CD14-positive monocyte (primary cell): ENCODE results near the gene EGFR. TPM values are rescaled to one million over a fixed set of nuclear protein-coding genes. Genes with fewer than 3 reads are reported as not detected.

Source experiments
- DNase-seq, 3 donors: peaks; one replicate each; pipeline ENCODE4 v3.0.0-alpha.2; 2011 to 2022
- H2AFZ ChIP-seq: 2 replicates; pipeline ENCODE4 v1.6.0; 2012; ENCODE audit warnings: mild to moderate bottlenecking, low read depth, low read length, inconsistent platforms; ENCODE audit not compliant: insufficient read depth, poor library complexity, severe bottlenecking
- H3K27ac ChIP-seq, 2 donors: 1 replicate in 1 of 2; 2 replicates in 1 of 2; pipeline ENCODE4 v1.5.1; 2012 to 2013; ENCODE audit warnings: low read length in 2 of 2, control low read depth in 1 of 2, inconsistent platforms in 1 of 2, low read depth in 1 of 2, mild to moderate bottlenecking in 1 of 2
- H3K27me3 ChIP-seq, 2 donors: one replicate each; pipeline versions ENCODE4 v1.6.0 to v1.6.1; 2011 to 2013; ENCODE audit warnings: low read length in 2 of 2; ENCODE audit not compliant: control insufficient read depth in 2 of 2, insufficient read depth in 2 of 2
- H3K36me3 ChIP-seq, 2 donors: replicated peaks in 1 of 2; 1 replicate in 1 of 2; 2 replicates in 1 of 2; pipeline versions ENCODE4 v1.5.1 to v1.6.1; 2012 to 2013; ENCODE audit warnings: low read length in 2 of 2, control low read depth in 1 of 2, inconsistent platforms in 1 of 2, mild to moderate bottlenecking in 1 of 2; ENCODE audit not compliant: insufficient read depth in 2 of 2, control insufficient read depth in 1 of 2
- H3K4me1 ChIP-seq, 2 donors: 1 replicate in 1 of 2; 2 replicates in 1 of 2; pipeline versions ENCODE4 v1.5.1 to v1.6.1; 2012 to 2013; ENCODE audit warnings: low read length in 2 of 2, control low read depth in 1 of 2, inconsistent platforms in 1 of 2, mild to moderate bottlenecking in 1 of 2, moderate library complexity in 1 of 2; ENCODE audit not compliant: insufficient read depth in 2 of 2, control insufficient read depth in 1 of 2
- H3K4me2 ChIP-seq: replicated peaks from 2 replicates; pipeline ENCODE3; 2012; ENCODE audit warnings: low read length, moderate library complexity, mild to moderate bottlenecking; ENCODE audit not compliant: poor library complexity, severe bottlenecking; ENCODE audit errors: extremely low read depth
- H3K4me3 ChIP-seq, 3 experiments: fragments of 200-600 bp in 1 of 3; sonication (generic) in 1 of 3; replicated peaks in 1 of 3; 1 replicate in 2 of 3; 2 replicates in 1 of 3; pipeline ENCODE4 v1.5.1; 2011 to 2013; ENCODE audit warnings: low read length in 3 of 3, mild to moderate bottlenecking in 3 of 3, control low read depth in 2 of 3, low read depth in 2 of 3, inconsistent platforms in 1 of 3, moderate library complexity in 1 of 3
- H3K79me2 ChIP-seq: 2 replicates; pipeline ENCODE4 v1.6.0; 2012; ENCODE audit warnings: mild to moderate bottlenecking, control low read depth, inconsistent platforms, low read length, moderate library complexity; ENCODE audit not compliant: insufficient read depth
- H3K9ac ChIP-seq: 2 replicates; pipeline ENCODE4 v1.6.0; 2017; ENCODE audit warnings: low read length, mild to moderate bottlenecking; ENCODE audit not compliant: insufficient read depth, poor library complexity, severe bottlenecking
- H3K9me3 ChIP-seq, 2 donors: replicated peaks in 1 of 2; 1 replicate in 1 of 2; 2 replicates in 1 of 2; pipeline versions ENCODE4 v1.5.1 to v1.6.1; 2012 to 2013; ENCODE audit warnings: low read length in 2 of 2, control low read depth in 1 of 2; ENCODE audit not compliant: control insufficient read depth in 1 of 2, insufficient read depth in 1 of 2
- H4K20me1 ChIP-seq: 2 replicates; pipeline ENCODE4 v1.6.0; 2012; ENCODE audit warnings: mild to moderate bottlenecking, low read length, control low read depth, moderate library complexity; ENCODE audit not compliant: insufficient read depth
- H3K27ac Mint-ChIP-seq, 7 donors: one replicate each; pipeline ENCODE4 v1.8.0; 2020; ENCODE audit warnings: mild to moderate bottlenecking in 7 of 7, mixed read lengths in 7 of 7, moderate library complexity in 6 of 7, inconsistent platforms in 2 of 7
- H3K27me3 Mint-ChIP-seq, 3 donors: one replicate each; pipeline ENCODE4 v1.8.0; 2021 to 2022; ENCODE audit warnings: low read depth in 3 of 3, mild to moderate bottlenecking in 3 of 3, mixed read lengths in 3 of 3, moderate library complexity in 3 of 3, inconsistent platforms in 1 of 3
- H3K36me3 Mint-ChIP-seq, 2 donors: one replicate each; pipeline ENCODE4 v1.8.0; 2020; ENCODE audit warnings: mixed read lengths in 2 of 2, inconsistent platforms in 1 of 2, mild to moderate bottlenecking in 1 of 2
- H3K4me1 Mint-ChIP-seq: one replicate; pipeline ENCODE4 v1.8.0; 2020; ENCODE audit warnings: mild to moderate bottlenecking, mixed read lengths
- H3K4me3 Mint-ChIP-seq, 2 donors: one replicate each; pipeline ENCODE4 v1.8.0; 2020; ENCODE audit warnings: mild to moderate bottlenecking in 2 of 2, mixed read lengths in 2 of 2, moderate library complexity in 1 of 2
- H3K9me3 Mint-ChIP-seq, 7 donors: one replicate each; pipeline ENCODE4 v1.8.0; 2020 to 2022; ENCODE audit warnings: mixed read lengths in 7 of 7, mild to moderate bottlenecking in 6 of 7, moderate library complexity in 6 of 7, inconsistent platforms in 2 of 7
- WGBS: methylation state at CpG from one replicate; pipeline ENCODE4 v1.1.5; 2013; ENCODE audit warnings: missing lambda C conversion rate; ENCODE audit not compliant: insufficient coverage; 5-methylcytosine and 5-hydroxymethylcytosine counted together
- intact Hi-C, 2 donors: fragments of 100-400 bp; cut with micrococcal nuclease; formaldehyde crosslinking; loops; one replicate each; pipeline versions ENCODE4 v1.15.0 to v1.15.1; 2023
- polyA plus RNA-seq, 3 donors: library from polyadenylated mRNA; depleted of rRNA in 1 of 3; unstranded in 2 of 3; stranded (reverse) in 1 of 3; fragments of 300-500 nt in 2 of 3; fragments of >200 nt in 1 of 3; fragmentation: Illumina TruSeq in 2 of 3; gene quantifications; 1 replicate in 2 of 3; 2 replicates in 1 of 3; pipeline ENCODE4 v1.2.3, GENCODE V29; 2012 to 2021
- TF ChIP-seq, protein P1 (sequence below): fragments of 200-600 bp; IDR thresholded peaks from one replicate; pipeline ENCODE4 v1.8.0; 2022; ENCODE audit warnings: antibody characterized with exemption, mild to moderate bottlenecking

The EGFR gene
- polyA plus RNA-seq, 3 donors, result not detected

DNA sequence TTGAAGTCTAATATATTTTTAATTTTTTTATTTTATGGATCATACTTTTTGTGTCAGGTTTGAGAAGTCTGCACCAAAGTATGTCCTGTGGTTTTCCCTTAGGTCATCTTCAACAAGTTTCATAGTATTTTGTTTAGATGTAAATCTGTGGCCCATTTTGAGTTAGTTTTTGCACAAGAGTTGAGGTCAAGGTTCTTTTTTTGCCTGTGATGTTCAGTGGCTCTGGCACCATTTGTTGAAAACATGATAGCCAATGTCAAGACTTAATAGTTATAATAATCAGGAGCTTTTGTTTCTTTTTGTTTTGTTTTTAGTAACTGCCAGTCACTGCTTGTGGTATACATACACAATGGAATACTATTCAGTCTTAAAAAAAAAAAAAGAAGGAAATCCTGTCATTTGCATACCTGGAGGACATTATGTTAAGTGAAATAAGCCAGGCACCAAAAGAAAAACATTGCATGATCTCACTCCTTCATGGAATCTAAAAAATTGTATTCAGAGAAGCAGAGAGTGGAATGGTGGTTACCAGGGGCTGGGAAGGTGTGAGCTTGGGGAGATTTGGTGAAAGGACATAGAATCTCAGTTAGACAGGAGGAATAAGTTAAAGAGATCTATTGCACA lies 61.3 kb downstream of the EGFR start:
- no peak for DNase-seq
- Histone ChIP-seq H3K9me3 (no peaks in the 10 kb centered on the region), H2AFZ (no peak overlapping the region), H3K4me1 (no peaks in the 10 kb centered on the region), H3K79me2 (no peaks in the 10 kb centered on the region), H3K9ac (no peak overlapping the region), H3K4me3 (no peak overlapping the region), H3K27me3 (no peaks in the 10 kb centered on the region), H4K20me1 (no peaks in the 10 kb centered on the region), H3K27ac (no peak overlapping the region), H3K4me2 (no peak overlapping the region), H3K36me3 (no peaks in the 10 kb centered on the region)
- no peaks in the 10 kb centered on the region for H3K4me1 Mint-ChIP-seq
- intact Hi-C loops, result no loop called here
- H3K9me3 Mint-ChIP-seq, result peaks cover 0 to 4% (median 0%) of the 10 kb centered on the region in 7 donors
- H3K4me3 Mint-ChIP-seq, result no peak overlapping the region
- TF ChIP-seq, protein P1, sequence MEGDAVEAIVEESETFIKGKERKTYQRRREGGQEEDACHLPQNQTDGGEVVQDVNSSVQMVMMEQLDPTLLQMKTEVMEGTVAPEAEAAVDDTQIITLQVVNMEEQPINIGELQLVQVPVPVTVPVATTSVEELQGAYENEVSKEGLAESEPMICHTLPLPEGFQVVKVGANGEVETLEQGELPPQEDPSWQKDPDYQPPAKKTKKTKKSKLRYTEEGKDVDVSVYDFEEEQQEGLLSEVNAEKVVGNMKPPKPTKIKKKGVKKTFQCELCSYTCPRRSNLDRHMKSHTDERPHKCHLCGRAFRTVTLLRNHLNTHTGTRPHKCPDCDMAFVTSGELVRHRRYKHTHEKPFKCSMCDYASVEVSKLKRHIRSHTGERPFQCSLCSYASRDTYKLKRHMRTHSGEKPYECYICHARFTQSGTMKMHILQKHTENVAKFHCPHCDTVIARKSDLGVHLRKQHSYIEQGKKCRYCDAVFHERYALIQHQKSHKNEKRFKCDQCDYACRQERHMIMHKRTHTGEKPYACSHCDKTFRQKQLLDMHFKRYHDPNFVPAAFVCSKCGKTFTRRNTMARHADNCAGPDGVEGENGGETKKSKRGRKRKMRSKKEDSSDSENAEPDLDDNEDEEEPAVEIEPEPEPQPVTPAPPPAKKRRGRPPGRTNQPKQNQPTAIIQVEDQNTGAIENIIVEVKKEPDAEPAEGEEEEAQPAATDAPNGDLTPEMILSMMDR, result no peak
- no peak overlapping the region for H3K27ac Mint-ChIP-seq
- H3K36me3 Mint-ChIP-seq, result no peaks in the 10 kb centered on the region
- H3K27me3 Mint-ChIP-seq, result no peaks in the 10 kb centered on the region

DNA sequence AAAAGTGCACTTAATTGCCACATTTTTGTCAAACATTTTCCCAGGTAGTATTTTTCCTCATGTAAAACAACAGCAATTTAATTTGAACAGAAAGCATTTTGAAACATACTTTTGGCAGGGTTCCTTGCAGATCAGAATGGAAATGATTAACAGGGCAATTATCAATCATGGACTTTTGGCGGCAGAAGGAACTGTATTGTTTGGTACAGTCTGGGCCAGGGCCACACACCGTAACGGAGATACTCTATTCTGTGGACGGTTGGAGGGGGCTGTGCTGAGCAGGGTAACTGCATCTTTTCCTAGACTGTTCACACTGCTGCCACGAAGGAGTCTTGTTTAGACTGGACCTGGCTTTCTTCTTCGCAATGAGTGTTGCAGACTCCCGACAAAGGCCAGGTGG lies 62.3 kb downstream of the EGFR start:
- DNase-seq, result no peak
- H3K27me3 Mint-ChIP-seq, result no peaks in the 10 kb centered on the region
- no peak overlapping the region for H3K27ac Mint-ChIP-seq
- no peaks in the 10 kb centered on the region for H3K79me2 ChIP-seq
- H3K4me3 Mint-ChIP-seq, result no peak overlapping the region
- intact Hi-C loops, result no loop called here
- no peaks in the 10 kb centered on the region for H4K20me1 ChIP-seq
- no peak overlapping the region for H3K4me3 ChIP-seq
- peaks cover 0 to 4% (median 0%) of the 10 kb centered on the region in 7 donors for H3K9me3 Mint-ChIP-seq
- H3K9ac ChIP-seq, result no peak overlapping the region
- H3K36me3 ChIP-seq, result no peaks in the 10 kb centered on the region
- no peak overlapping the region for H3K27ac ChIP-seq
- H3K4me1 Mint-ChIP-seq, result no peaks in the 10 kb centered on the region
- H3K36me3 Mint-ChIP-seq, result no peaks in the 10 kb centered on the region
- TF ChIP-seq, protein P1, result no peak
- H3K4me1 ChIP-seq, result no peaks in the 10 kb centered on the region
- H2AFZ ChIP-seq, result no peak overlapping the region
- 79% methylated on average over 3 of the region's 7 CpGs for WGBS
- H3K9me3 ChIP-seq, result no peaks in the 10 kb centered on the region
- H3K27me3 ChIP-seq, result no peaks in the 10 kb centered on the region
- no peak overlapping the region for H3K4me2 ChIP-seq
